Brain microvascular endothelial cell (primary cell): ENCODE measurements around the gene THRAP3.

Experiments used
- DNase-seq: peaks from one replicate; pipeline ENCODE4 v3.0.0-alpha.2; 2020
- H3K27ac ChIP-seq: fragments of 250-450 bp; sonication (Bioruptor Pico); 2 replicates; pipeline ENCODE4 v1.5.1; 2020; ENCODE audit warnings: mild to moderate bottlenecking, moderate library complexity
- H3K27me3 ChIP-seq: fragments of 250-450 bp; sonication (Bioruptor Pico); replicated peaks from 2 replicates; pipeline ENCODE4 v1.5.1; 2020; ENCODE audit warnings: mild to moderate bottlenecking
- H3K36me3 ChIP-seq: fragments of 250-450 bp; sonication (Bioruptor Pico); replicated peaks from 2 replicates; pipeline ENCODE4 v1.5.1; 2020; ENCODE audit warnings: mild to moderate bottlenecking
- H3K4me3 ChIP-seq: 2 replicates; pipeline ENCODE4 v1.5.1; 2011; ENCODE audit warnings: low read depth, mild to moderate bottlenecking, control low read depth, low read length, moderate library complexity
- CTCF ChIP-seq: IDR thresholded peaks from 2 replicates; pipeline ENCODE4 v1.5.1; 2011; ENCODE audit warnings: low read depth, mild to moderate bottlenecking, moderate library complexity, low read length, control low read depth, inconsistent platforms; ENCODE audit errors: missing control alignments
- in situ Hi-C: cut with HindIII; loops from 2 replicates; pipeline ENCODE4 v1.10.0; 2017; ENCODE audit warnings: low sequenced_read_pairs, low pct_ligation_motif_present

The THRAP3 gene

GRCh38 chr1:36223996-36224536 lies at the start of gene THRAP3:
THRAP3 (plus strand) TSS chr1:36224443; CDS start chr1:36282564, 58,121 bp downstream.
- Histone ChIP-seq H3K36me3 (peaks cover 14% of the 10 kb centered on the region), H3K27ac (peak within 1 kb of the TSS; percentile 97), H3K27me3 (no peaks in the 10 kb centered on the region), H3K4me3 (peak within 1 kb of the TSS; percentile 98)
- in situ Hi-C loops, result no loop called here
- DNase-seq, result peak; percentile 99
- no peak for TF ChIP-seq CTCF

- Histone ChIP-seq H3K27me3 (no peaks in the 10 kb centered on the region), H3K4me3 (no peak overlapping the region), H3K36me3 (peaks cover 95% of the 10 kb centered on the region), H3K27ac (peak overlapping the region; percentile 45)
- no peak for TF ChIP-seq CTCF
- in situ Hi-C loops, result no loop called here
- DNase-seq, result no peak
Observed at GRCh38 chr1:36174713-36175112, 49.5 kb upstream of the THRAP3 start.

DNA sequence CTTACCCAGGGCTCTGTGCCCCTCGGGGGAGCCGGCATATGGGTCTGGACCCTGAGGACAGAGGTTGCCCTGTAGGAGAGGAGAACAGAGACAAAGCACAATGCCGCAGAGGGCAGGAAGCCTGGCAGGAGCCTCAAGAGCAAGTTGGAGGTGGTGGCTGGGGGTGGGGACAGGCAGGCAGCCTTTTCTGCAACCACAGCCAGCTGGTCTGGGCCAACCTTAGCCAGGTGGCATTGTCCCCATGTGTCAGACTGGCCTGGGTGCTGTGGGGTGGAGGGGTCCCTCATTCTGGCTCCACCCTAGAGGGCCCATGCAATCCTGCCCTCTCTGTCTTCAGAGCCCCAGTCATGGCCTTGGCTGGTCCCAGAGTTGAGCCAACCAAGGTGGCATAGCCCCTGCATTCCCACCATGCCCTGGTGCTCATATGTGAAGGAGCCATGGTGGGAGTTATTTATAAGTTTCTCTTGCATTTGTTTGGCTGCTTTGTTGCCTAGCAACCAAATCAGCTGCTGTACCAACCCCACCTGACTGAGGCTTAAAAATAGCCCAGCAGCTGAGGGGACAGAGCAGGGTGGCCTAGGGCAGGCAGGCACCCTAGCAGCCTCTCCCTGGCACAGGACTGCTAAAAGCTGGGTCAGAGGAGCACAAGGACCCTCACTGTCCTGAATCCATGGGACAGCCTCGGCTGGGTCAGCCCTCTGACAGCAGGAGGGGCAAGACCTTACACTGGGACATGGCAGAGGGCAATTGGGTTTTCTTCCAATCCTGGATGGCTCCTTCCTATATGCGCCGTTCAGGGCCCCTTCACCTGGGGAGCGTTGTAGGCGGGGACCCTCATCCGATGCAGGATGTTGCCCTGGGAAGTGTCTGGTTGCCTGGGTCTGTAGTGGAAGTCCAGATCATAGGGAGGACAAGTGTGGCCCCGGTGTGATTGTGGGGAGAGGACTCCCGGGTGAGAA lies 48.8 kb upstream of the THRAP3 start:
- Histone ChIP-seq H3K36me3 (peaks cover 95% of the 10 kb centered on the region), H3K27me3 (no peaks in the 10 kb centered on the region), H3K27ac (peak overlapping the region; percentile 45), H3K4me3 (no peak overlapping the region)
- peak; percentile 48 for DNase-seq
- no peak for TF ChIP-seq CTCF
- in situ Hi-C loops, result no loop called here

GRCh38 chr1:36176106-36176949 lies 47.9 kb upstream of the THRAP3 start:
- no peak for DNase-seq

More at GRCh38 chr1:36176106-36176949, 47.9 kb upstream of the THRAP3 start:
- Histone ChIP-seq H3K36me3 (peaks cover 95% of the 10 kb centered on the region), H3K27ac (no peak overlapping the region), H3K27me3 (no peaks in the 10 kb centered on the region), H3K4me3 (no peak overlapping the region)
- in situ Hi-C loops, result no loop called here
- TF ChIP-seq CTCF, result no peak
